Glutamatergic neuron (in vitro differentiated cells): ENCODE data around the gene CD200. TPM values are rescaled to one million over a fixed set of nuclear protein-coding genes. Genes with fewer than 3 reads are reported as not detected.

Source experiments
- total RNA-seq: library from RNA; stranded (reverse); fragmentation: NEBNext Ultra II Directional; extraction: Animal tissue kit (Norgen Biotek cat#: 25700); gene quantifications from one replicate; pipeline ENCODE4 v1.2.1, GENCODE V29; 2021; ENCODE audit not compliant: unreplicated experiment

CD200 gene
- total RNA-seq, 1 donor from 2014 or later = 67.9 TPM

Other genes with a start within 250 kb of the CD200 start
- gene C3orf52, start 246.8 kb upstream of the CD200 start, total RNA-seq = 1.4 TPM
- gene GCSAM, start 199.9 kb upstream of the CD200 start, total RNA-seq = not detected
- gene SLC9C1, start 38.9 kb upstream of the CD200 start, total RNA-seq = not detected
- gene BTLA, start 166.3 kb downstream of the CD200 start, total RNA-seq = not detected
- gene ATG3, start 228.8 kb downstream of the CD200 start, total RNA-seq = 33.6 TPM
- 35.3 TPM for gene SLC35A5, start 228.9 kb downstream of the CD200 start, total RNA-seq